ENCODE results near the gene KCNIP3. TPM values are rescaled to one million over a fixed set of nuclear protein-coding genes. Genes with fewer than 3 reads are reported as not detected.

The KCNIP3 gene
- total RNA-seq, 1 donor from 2014 or later: 0.68 TPM

- no peak for TF ChIP-seq EZH2 (IDR thresholded peaks at IDR 0.05; ENCODE audit: insufficient read depth, low read length)
- no peak for TF ChIP-seq CTCF (IDR thresholded peaks at IDR 0.05; ENCODE audit: insufficient read depth, low read depth, low read length)
- DNase-seq (ENCODE audit: low read depth) (no peak), FAIRE-seq (no peak)
- Mint-ChIP-seq H3K36me3 (ENCODE audit: low read depth, unreplicated experiment) (no peaks in the 10 kb centered on the region), H3K27ac (ENCODE audit: unreplicated experiment) (no peak overlapping the region), H3K4me3 (ENCODE audit: unreplicated experiment) (no peak overlapping the region), H3K9me3 (ENCODE audit: unreplicated experiment) (peaks cover 3% of the 10 kb centered on the region), H3K4me1 (ENCODE audit: low read depth, unreplicated experiment) (peaks cover 14% of the 10 kb centered on the region), H3K27me3 (ENCODE audit: low read depth, unreplicated experiment) (peaks cover 54% of the 10 kb centered on the region)
- Histone ChIP-seq H3K36me3 (ENCODE audit: insufficient read depth, low read length) (no peaks in the 10 kb centered on the region), H3K4me1 (ENCODE audit: insufficient read depth, low read length) (peaks cover 16% of the 10 kb centered on the region), H3K27ac (ENCODE audit: low read depth, low read length) (no peak overlapping the region), H3K4me2 (ENCODE audit: low read length) (no peak overlapping the region), H2AFZ (ENCODE audit: low read depth, low read length) (no peak overlapping the region), H4K20me1 (ENCODE audit: insufficient read depth, low read length) (peaks cover 3% of the 10 kb centered on the region), H3K79me2 (ENCODE audit: insufficient read depth, low read length) (no peaks in the 10 kb centered on the region), H3K4me3 (ENCODE audit: insufficient read depth, low read depth, low read length) (no peak overlapping the region), H3K9me3 (ENCODE audit: insufficient read depth, low read depth, low read length) (no peaks in the 10 kb centered on the region), H3K27me3 (ENCODE audit: insufficient read depth, low read length) (no peaks in the 10 kb centered on the region), H3K9ac (ENCODE audit: low read length) (no peak overlapping the region)
Observed at GRCh38 chr2:95317665-95318425, 20.7 kb downstream of the KCNIP3 start.

DNA sequence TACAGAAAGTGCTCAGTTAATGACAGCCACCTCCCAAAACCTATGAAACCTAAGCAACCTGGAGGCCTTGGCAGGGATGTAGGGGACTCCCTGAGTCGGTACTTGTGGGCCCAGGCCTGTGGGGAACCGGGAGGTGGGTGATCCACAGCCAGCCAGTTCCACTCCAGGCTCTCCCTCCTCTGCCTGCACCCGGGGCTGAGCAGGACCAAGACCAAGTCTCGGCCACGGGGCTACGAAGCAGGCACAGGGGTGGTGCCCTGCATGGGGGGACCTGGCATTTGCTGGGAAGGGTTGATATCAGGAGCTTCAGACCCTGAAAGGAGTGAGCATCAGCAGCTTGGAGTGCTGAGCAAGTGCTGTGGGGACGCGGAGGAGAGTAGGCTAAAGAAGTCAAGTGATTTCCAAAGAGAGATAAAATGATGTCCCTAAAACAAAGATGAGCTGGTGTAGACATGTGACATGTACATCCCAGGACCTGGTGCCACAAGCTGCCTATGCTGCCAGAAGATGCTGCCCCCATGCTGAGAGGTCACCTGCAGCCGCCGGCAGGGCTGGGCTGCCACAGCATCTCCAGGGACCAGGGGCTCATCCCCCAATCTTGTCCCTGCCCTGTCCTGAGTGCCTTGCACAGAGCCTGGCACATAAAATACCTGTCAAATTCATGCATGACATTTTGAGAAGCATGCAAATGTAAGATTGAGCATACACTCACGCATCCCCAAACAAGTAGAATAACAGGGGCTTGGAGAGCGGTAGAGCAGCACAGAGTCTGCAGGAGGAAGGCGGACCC is 21.5 kb downstream of the KCNIP3 start:
- no peaks in the 10 kb centered on the region for H3K36me3 ChIP-seq (ENCODE audit: insufficient read depth, low read length)
- peaks cover 51% of the 10 kb centered on the region for H3K27me3 Mint-ChIP-seq (ENCODE audit: low read depth, unreplicated experiment)
- TF ChIP-seq CTCF (IDR thresholded peaks at IDR 0.05; ENCODE audit: insufficient read depth, low read depth, low read length): no peak
- TF ChIP-seq EZH2 (IDR thresholded peaks at IDR 0.05; ENCODE audit: insufficient read depth, low read length): no peak
- H3K27ac ChIP-seq (ENCODE audit: low read depth, low read length): no peak overlapping the region
- peaks cover 16% of the 10 kb centered on the region for H3K4me1 ChIP-seq (ENCODE audit: insufficient read depth, low read length)
- no peak overlapping the region for H3K4me2 ChIP-seq (ENCODE audit: low read length)
- H2AFZ ChIP-seq (ENCODE audit: low read depth, low read length): no peak overlapping the region
- H3K27ac Mint-ChIP-seq (ENCODE audit: unreplicated experiment): no peak overlapping the region
- no peaks in the 10 kb centered on the region for H3K9me3 ChIP-seq (ENCODE audit: insufficient read depth, low read depth, low read length)
- no peak overlapping the region for H3K9ac ChIP-seq (ENCODE audit: low read length)
- no peaks in the 10 kb centered on the region for H3K79me2 ChIP-seq (ENCODE audit: insufficient read depth, low read length)
- H3K27me3 ChIP-seq (ENCODE audit: insufficient read depth, low read length): no peaks in the 10 kb centered on the region
- no peak overlapping the region for H3K4me3 Mint-ChIP-seq (ENCODE audit: unreplicated experiment)
- DNase-seq (ENCODE audit: low read depth) (no peak), FAIRE-seq (no peak)
- peaks cover 3% of the 10 kb centered on the region for H3K9me3 Mint-ChIP-seq (ENCODE audit: unreplicated experiment)
- peaks cover 14% of the 10 kb centered on the region for H3K4me1 Mint-ChIP-seq (ENCODE audit: low read depth, unreplicated experiment)
- H3K36me3 Mint-ChIP-seq (ENCODE audit: low read depth, unreplicated experiment): no peaks in the 10 kb centered on the region
- no peak overlapping the region for H3K4me3 ChIP-seq (ENCODE audit: insufficient read depth, low read depth, low read length)
- peaks cover 3% of the 10 kb centered on the region for H4K20me1 ChIP-seq (ENCODE audit: insufficient read depth, low read length)

Data from astrocyte (in vitro differentiated cells and primary cell).